Stimulated activated CD8-positive, alpha-beta memory T cell treated with anti-CD3 and anti-CD28 coated beads, Interleukin-15, amount 100 ng/mL, for 48 hours (primary cell): ENCODE measurements around the gene KRTAP23-1.

Experiments
- DNase-seq, 2 donors: peaks; one replicate each; pipeline ENCODE4 v3.0.0-alpha.2; 2020; ENCODE audit warnings: low read depth in 2 of 2

The KRTAP23-1 gene

GRCh38 chr21:30348506-30348905 is at the start of gene KRTAP23-1:
TSS of gene KRTAP23-1 (minus strand) at chr21:30348606. CDS start at chr21:30348606, 0 bp downstream.
- no peak for DNase-seq

GRCh38 chr21:30395731-30396130 is 47.3 kb upstream of the KRTAP23-1 start, which contains the start of gene KRTAP13-1:
TSS of gene KRTAP13-1 (plus strand) at chr21:30396031. CDS start at chr21:30396087, 56 bp downstream.
- no peak for DNase-seq

GRCh38 chr21:30391492-30392025 is 43.2 kb upstream of the KRTAP23-1 start:
- no peak for DNase-seq

GRCh38 chr21:30382201-30382600 is 33.8 kb upstream of the KRTAP23-1 start:
- no peak for DNase-seq

GRCh38 chr21:30372139-30372770 is 23.8 kb upstream of the KRTAP23-1 start, which contains the start of gene KRTAP13-2:
TSS of gene KRTAP13-2 (minus strand) at chr21:30372271. CDS start at chr21:30372213, 58 bp downstream.
- no peak for DNase-seq

- DNase-seq, result no peak
These were observed 7.5 kb upstream of the KRTAP23-1 start for GRCh38 chr21:30355906-30356305.

- DNase-seq, result no peak
These were observed 6.1 kb upstream of the KRTAP23-1 start for GRCh38 chr21:30354308-30355005.

GRCh38 chr21:30351534-30351933 is 3.1 kb upstream of the KRTAP23-1 start:
- DNase-seq, result no peak

GRCh38 chr21:30349572-30349971 is 1.2 kb upstream of the KRTAP23-1 start:
- DNase-seq, result no peak

GRCh38 chr21:30345014-30345413 is 3.4 kb downstream of the KRTAP23-1 start:
- no peak for DNase-seq

- DNase-seq, result no peak
These were observed 7.5 kb downstream of the KRTAP23-1 start for GRCh38 chr21:30340714-30341573.

GRCh38 chr21:30338717-30339116 is 9.7 kb downstream of the KRTAP23-1 start:
- DNase-seq, result no peak

- DNase-seq, result no peak
These were observed 10.6 kb downstream of the KRTAP23-1 start for GRCh38 chr21:30337772-30338171.

GRCh38 chr21:30337276-30337744 is 11.1 kb downstream of the KRTAP23-1 start, which contains the start of gene KRTAP27-1:
TSS of gene KRTAP27-1 (minus strand) at chr21:30337694. CDS start at chr21:30337668, 26 bp downstream.
- DNase-seq, result no peak

- no peak for DNase-seq
These were observed 11.8 kb downstream of the KRTAP23-1 start for GRCh38 chr21:30336596-30336995.

GRCh38 chr21:30333736-30334135 is 14.7 kb downstream of the KRTAP23-1 start:
- no peak for DNase-seq

GRCh38 chr21:30332681-30333080 is 15.7 kb downstream of the KRTAP23-1 start:
- DNase-seq, result no peak

- no peak for DNase-seq
These were observed 19.1 kb downstream of the KRTAP23-1 start for GRCh38 chr21:30329203-30329875.

- DNase-seq, result no peak
These were observed 22.0 kb downstream of the KRTAP23-1 start for GRCh38 chr21:30326390-30326789.

- no peak for DNase-seq
These were observed 28.2 kb downstream of the KRTAP23-1 start, which contains the start of gene KRTAP26-1 for GRCh38 chr21:30320215-30320614. TSS of gene KRTAP26-1 (minus strand) at chr21:30320315. CDS start at chr21:30320035, 280 bp downstream.

GRCh38 chr21:30315701-30316100 is 32.7 kb downstream of the KRTAP23-1 start:
- no peak for DNase-seq
